NCI-H187 treated with DMSO at 0.1 percent for 48 hours (cell line): Measurements from ENCODE around the gene TP53.
"Not testable (repeated sequence)": the region's sequence is repeated elsewhere in the genome, so short reads cannot be mapped to it uniquely, and the experiment has no call there.

Experiments used
- DNase-seq: peaks from one replicate; lab custom pipeline; 2025; lab: John Stamatoyannopoulos, UW

The TP53 gene

GRCh38 chr17:7674934-7675333, 12.4 kb downstream of the TP53 start:
- DNase-seq, result no peak

DNA sequence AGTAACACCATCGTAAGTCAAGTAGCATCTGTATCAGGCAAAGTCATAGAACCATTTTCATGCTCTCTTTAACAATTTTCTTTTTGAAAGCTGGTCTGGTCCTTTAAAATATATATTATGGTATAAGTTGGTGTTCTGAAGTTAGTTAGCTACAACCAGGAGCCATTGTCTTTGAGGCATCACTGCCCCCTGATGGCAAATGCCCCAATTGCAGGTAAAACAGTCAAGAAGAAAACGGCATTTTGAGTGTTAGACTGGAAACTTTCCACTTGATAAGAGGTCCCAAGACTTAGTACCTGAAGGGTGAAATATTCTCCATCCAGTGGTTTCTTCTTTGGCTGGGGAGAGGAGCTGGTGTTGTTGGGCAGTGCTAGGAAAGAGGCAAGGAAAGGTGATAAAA, 14.1 kb downstream of the TP53 start:
- no peak for DNase-seq

GRCh38 chr17:7668482-7668881, 18.8 kb downstream of the TP53 start:
- DNase-seq, result no peak

DNA sequence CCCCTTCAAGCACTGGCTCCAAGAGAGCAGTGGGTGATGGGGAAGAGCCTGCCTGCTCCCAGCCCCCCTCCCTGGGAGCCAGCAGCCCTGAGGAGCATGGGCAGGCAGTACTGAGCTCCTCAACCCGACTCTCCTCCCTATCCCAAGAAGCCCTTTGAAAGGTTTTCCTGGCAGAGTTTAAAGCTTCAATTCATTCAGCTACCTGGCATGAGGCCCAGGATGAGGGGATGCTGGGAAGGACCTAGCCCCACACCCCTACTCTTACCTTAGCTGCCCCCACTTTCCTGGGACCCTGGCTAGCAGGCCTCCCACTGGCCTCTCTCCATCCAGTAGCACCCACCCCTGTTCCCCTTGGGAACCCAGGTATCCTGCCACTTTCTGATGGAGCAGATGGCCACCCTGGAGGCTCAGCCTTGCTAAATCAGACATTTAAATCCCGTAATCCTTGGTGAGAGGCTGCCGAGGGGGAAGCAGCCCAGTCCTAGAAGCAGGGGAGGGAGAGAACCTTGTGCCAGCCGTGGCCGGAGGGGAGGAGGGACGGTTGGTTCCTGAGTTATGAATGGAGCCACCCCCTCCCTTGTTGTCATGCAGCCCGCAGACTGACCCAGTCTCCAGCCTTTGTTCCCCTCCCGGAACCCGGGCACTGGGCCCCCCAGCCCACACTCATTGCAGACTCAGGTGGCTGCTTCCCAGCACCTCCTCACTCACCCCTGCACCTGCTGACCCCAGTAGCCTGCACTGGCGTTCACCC, 19.5 kb downstream of the TP53 start:
- DNase-seq, result no peak

DNA sequence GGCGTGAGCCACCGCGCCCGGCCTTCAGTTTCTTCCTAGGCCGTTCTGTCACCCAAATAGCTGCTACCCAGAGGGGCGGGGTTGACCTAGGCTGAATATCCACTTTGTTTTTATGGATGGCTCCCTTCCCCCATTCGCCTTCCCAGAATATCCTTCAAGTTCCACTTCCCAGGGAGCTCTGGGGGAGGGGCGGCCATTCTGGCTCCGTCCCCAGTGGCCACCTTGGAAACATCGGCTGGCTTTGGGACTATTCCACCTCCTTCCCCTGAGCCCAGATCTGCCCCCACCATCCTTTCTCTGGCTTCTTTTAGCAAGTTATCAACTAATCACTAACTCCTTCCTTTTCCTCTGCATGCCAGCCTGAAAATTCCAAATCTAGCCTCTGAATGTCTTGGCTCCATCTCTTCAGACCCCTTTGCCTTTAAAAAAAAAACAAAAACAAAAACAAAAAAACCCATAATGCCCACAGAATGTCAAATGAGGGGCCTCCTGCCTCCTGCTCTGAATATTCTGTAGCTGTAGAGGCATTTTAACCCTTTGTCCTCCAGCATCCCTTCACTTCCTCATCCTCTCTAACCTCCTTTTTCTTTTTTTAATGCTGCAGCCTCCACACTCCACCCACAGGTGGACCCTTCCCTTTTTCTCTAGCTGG, 30.2 kb downstream of the TP53 start:
- DNase-seq, result no peak

- DNase-seq, result no peak
These were observed 31.8 kb downstream of the TP53 start for GRCh38 chr17:7655541-7655840.

DNA sequence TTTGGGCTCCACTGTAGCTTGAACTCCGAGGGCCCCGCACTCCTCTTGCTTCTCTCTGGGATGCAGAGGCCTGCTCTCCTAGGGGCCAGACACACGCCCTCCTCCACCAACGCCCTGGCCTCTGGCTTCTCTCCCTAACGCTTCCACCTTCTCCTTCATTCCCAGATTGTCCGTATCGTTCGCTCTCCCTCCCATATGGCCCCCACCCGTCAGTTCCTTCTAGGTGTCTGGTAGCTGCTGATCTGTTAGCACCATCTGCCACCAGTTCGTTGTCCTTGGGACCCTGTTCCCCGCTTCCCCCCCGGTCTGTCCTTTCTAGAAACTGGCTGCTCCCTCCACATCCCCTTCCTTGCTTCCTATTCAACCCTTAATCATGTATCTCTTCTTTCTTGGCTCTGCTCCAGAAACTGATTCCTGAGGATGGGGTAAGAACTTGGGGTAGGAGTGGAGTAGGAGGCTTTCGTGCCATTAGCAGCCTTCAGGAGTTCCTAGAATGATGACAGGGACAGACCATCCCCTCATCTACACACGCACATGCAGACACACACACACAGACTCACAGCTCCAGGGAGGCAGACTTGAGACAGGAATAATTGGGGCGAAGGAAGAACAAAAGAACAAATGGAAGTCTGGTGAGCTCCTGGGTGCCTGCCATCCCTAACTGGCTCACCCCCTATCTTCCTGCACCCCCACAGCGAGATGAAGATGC, 32.3 kb downstream of the TP53 start:
- DNase-seq, result no peak

- no peak for DNase-seq
These were observed 34.6 kb downstream of the TP53 start for GRCh38 chr17:7652388-7653356.

DNA sequence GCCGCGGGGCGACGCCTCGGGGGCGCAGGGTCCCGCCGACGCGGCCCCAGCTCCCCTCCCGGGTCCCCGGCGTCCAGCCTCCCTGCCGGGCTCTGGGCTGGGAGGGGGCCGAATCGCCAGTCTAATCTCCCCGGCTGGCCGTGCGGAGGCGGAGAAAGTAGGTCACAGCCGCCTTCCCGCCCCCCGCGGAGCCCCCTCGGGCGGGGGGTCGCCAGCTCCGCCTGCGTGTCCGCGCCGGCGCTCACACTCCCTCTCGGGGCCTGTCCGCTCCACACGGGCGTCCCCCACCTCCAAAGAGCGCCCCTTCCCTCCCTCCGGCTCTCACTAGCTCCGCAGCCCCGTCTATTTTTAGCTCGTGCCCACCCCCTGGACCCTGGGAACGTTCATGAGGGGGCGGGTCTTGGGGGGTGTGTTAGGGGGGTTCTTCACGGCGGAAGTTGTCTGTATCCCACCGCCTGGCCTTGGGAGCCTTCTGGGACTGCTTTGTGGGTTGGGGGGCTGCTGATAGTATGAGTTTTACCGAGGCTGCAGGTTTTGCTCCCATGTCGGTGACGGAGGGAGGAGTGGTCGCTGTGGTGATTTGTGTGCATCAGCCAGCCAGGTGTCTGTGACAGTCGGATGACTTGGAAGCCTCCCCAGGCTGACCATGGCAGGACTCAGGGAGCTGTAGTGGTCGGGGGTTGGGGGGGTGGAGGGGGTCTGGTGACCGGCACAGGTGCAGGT, 35.5 kb downstream of the TP53 start:
- no peak for DNase-seq

DNA sequence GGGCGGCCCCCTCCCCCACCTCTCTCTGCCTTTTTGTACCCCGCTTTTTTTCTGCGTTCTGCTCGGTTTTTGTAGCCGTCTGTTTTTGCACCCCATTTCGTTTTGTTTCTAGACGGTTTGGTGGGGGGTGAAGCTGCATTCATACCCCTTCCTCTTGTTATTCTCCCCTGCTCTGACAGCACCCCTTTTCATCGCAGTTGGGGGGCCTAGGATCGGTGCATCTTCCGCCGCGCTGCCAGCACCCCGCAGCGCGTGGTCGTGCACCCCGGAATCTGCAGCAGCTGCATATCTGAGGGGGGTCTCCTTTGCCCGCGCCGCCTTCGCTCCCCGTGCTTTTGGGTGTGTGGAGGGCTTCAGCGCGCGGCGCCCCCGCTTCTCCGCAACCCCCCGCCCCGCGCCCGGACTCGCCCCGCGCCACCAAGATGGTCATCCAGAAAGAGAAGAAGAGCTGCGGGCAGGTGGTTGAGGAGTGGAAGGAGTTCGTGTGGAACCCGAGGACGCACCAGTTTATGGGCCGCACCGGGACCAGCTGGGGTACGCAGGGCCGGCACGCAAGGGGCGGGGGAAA, 36.1 kb downstream of the TP53 start:
- no peak for DNase-seq

- DNase-seq, result no peak
These were observed 36.7 kb downstream of the TP53 start, which contains the start of gene ATP1B2 for GRCh38 chr17:7650509-7651096. ATP1B2 (plus strand) TSS chr17:7650926; CDS start chr17:7651519, 593 bp downstream.

DNA sequence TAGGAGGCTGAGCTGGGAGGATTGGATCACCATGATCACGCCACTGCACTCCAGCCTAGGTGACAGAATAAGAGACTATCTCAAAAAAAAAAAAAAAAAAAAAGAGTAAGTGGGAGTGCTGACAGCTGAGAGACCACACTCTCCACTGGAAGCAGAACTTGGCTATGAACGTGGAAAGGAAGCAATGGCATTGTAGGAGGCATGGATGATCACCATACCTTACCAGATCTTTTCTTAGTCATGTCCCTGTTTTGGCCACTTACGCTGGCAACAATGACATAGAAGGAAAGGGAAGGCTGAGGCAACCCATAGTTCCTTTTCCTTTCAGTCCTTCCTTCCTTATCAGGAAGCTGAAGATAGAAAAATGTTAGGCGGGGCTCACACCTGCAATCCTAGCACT, 40.3 kb downstream of the TP53 start:
- DNase-seq, result no peak

- no peak for DNase-seq
These were observed 40.8 kb downstream of the TP53 start for GRCh38 chr17:7646457-7646856.

DNA sequence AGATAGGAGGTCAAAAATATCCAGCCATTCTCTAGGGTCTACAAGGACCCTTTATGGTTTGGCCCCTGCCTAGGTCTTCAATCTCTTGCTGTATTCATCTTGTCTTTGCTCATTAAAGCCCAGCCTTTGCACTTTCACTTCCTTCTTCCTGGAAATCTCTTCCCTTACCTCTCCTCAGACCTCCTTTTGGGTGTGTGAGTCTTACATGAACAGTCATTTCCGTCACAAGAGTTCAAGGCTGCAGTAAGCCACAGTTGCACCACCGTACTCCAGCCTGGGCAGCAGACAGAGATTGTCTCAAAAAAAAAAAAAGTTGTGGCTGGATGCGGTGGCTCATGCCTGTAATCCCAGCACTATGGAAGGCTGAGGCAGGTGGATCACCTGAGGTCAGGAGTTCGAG, 42.5 kb downstream of the TP53 start:
- no peak for DNase-seq

DNA sequence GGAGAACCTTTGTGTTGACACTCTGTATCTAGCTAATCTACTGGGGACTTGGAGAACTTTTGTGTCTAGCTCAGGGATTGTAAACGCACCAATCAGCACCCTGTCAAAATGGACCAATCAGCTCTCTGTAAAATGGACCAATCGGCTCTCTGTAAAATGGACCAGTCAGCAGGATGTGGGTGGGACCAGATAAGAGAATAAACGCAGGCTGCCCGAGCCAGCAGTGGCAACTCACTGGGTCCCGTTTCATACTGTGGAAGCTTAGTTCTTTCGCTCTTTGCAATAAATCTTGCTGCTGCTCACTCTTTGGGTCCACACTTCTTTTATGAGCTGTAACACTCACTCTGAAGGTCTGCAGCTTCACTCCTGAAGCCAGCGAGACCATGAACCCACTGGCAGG, 45.7 kb downstream of the TP53 start:
- DNase-seq, result not testable (repeated sequence)

DNA sequence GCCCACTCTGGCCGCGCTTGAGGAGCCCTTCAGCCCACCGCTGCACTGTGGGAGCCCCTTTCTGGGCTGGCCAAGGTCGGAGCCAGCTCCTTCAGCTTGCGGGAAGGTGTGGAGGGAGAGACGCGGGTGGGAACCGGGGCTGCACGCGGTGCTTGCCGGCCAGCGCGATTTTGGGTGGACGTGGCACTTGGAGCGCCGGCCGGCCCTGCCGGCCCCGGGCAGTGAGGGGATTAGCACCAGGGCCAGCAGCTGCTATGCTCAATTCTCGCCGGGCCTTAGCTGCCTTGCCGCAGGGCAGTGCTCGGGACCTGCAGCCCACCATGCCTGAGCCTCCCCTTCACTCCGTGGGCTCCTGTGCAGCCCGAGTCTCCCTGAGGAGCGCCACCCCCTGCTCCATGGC, 46.5 kb downstream of the TP53 start:
- DNase-seq, result no peak

DNA sequence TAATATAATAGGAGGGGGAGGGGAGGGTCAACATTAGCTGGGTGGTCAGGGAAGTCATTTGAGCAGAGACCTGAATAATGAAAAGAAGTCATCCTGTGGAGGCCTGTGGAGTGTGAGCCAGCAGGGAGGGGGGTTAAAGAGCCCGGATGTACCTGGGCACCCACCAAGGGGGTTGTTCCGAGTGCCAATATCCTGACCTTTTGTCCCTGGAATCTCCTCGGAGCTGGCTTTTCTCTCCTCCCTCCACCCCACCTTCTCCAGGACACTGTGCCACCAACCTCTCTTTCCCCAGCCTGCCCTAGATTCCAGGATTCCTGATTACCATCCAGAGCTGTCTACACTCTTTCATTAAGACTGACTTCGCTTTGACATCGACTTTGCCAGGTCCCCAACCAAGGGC, 51.1 kb downstream of the TP53 start:
- DNase-seq, result no peak

- DNase-seq, result no peak
These were observed 52.9 kb downstream of the TP53 start for GRCh38 chr17:7634384-7634783.

GRCh38 chr17:7633093-7633492, 54.2 kb downstream of the TP53 start:
- DNase-seq, result no peak

GRCh38 chr17:7632492-7632894, 54.8 kb downstream of the TP53 start:
- DNase-seq, result no peak
